Common myeloid progenitor, CD34-positive (primary cell): ENCODE data around the gene EFNA2.

Source experiments
- CTCF ChIA-PET: fragments of 350-600 bp; sonication (Branson Sonifier 250); formaldehyde crosslinking; loops from one replicate; lab custom pipeline; 2021; ENCODE audit warnings: antibody characterized with exemption; lab: Charles Lee
- POLR2A ChIA-PET: fragments of 350-600 bp; sonication (Branson Sonifier 250); formaldehyde crosslinking; loops from one replicate; lab custom pipeline; 2021; ENCODE audit warnings: antibody characterized with exemption; lab: Charles Lee
- DNase-seq, 3 donors: peaks; one replicate each; pipeline versions ENCODE4 v3.0.0 to v3.0.0-alpha.2; 2013
- H3K27ac ChIP-seq, 2 experiments: 1 replicate in 1 of 2; 2 replicates in 1 of 2; pipeline ENCODE4 v1.7.0; 2013; ENCODE audit warnings: inconsistent platforms in 2 of 2, low read length in 2 of 2, mild to moderate bottlenecking in 2 of 2, low read depth in 1 of 2, moderate library complexity in 1 of 2; ENCODE audit not compliant: severe bottlenecking in 2 of 2, insufficient read depth in 1 of 2, poor library complexity in 1 of 2
- H3K27me3 ChIP-seq, 5 experiments: replicated peaks in 2 of 5; 1 replicate in 3 of 5; 2 replicates in 2 of 5; pipeline versions ENCODE4 v1.6.1 to v1.7.0; 2013; ENCODE audit warnings: low read length in 4 of 5, mild to moderate bottlenecking in 2 of 5, moderate library complexity in 2 of 5, inconsistent platforms in 1 of 5; ENCODE audit not compliant: insufficient read depth in 5 of 5, control insufficient read depth in 4 of 5
- H3K36me3 ChIP-seq, 4 experiments: 1 replicate in 2 of 4; 2 replicates in 2 of 4; pipeline versions ENCODE4 v1.6.1 to v1.7.0; 2013; ENCODE audit warnings: low read length in 3 of 4, control low read depth in 1 of 4, mild to moderate bottlenecking in 1 of 4; ENCODE audit not compliant: control insufficient read depth in 4 of 4, insufficient read depth in 4 of 4
- H3K4me1 ChIP-seq, 4 experiments: 1 replicate in 3 of 4; 2 replicates in 1 of 4; pipeline versions ENCODE4 v1.6.1 to v1.7.1; 2013; ENCODE audit warnings: low read length in 3 of 4, mild to moderate bottlenecking in 3 of 4, control low read depth in 1 of 4, inconsistent platforms in 1 of 4, moderate library complexity in 1 of 4; ENCODE audit not compliant: control insufficient read depth in 4 of 4, insufficient read depth in 4 of 4; ENCODE audit errors: control extremely low read depth in 1 of 4
- H3K4me3 ChIP-seq, 7 experiments: 1 replicate in 4 of 7; 2 replicates in 3 of 7; pipeline versions ENCODE4 v1.5.1 to v1.7.0; 2013; ENCODE audit warnings: mild to moderate bottlenecking in 7 of 7, low read length in 6 of 7, moderate library complexity in 6 of 7, inconsistent platforms in 2 of 7, low read depth in 2 of 7, control low read depth in 1 of 7; ENCODE audit not compliant: insufficient read depth in 4 of 7, control insufficient read depth in 1 of 7; ENCODE audit errors: extremely low read depth in 1 of 7
- H3K9me3 ChIP-seq, 5 experiments: 1 replicate in 4 of 5; 2 replicates in 1 of 5; pipeline versions ENCODE4 v1.6.1 to v1.7.1; 2013; ENCODE audit warnings: low read length in 4 of 5, mild to moderate bottlenecking in 2 of 5, inconsistent platforms in 1 of 5, low read depth in 1 of 5, moderate library complexity in 1 of 5; ENCODE audit not compliant: control insufficient read depth in 4 of 5, insufficient read depth in 2 of 5; ENCODE audit errors: control extremely low read depth in 1 of 5
- WGBS: methylation state at CpG from one replicate; pipeline ENCODE4 v1.1.5; 2013; ENCODE audit not compliant: insufficient coverage; 5-methylcytosine and 5-hydroxymethylcytosine counted together

The EFNA2 gene

DNA sequence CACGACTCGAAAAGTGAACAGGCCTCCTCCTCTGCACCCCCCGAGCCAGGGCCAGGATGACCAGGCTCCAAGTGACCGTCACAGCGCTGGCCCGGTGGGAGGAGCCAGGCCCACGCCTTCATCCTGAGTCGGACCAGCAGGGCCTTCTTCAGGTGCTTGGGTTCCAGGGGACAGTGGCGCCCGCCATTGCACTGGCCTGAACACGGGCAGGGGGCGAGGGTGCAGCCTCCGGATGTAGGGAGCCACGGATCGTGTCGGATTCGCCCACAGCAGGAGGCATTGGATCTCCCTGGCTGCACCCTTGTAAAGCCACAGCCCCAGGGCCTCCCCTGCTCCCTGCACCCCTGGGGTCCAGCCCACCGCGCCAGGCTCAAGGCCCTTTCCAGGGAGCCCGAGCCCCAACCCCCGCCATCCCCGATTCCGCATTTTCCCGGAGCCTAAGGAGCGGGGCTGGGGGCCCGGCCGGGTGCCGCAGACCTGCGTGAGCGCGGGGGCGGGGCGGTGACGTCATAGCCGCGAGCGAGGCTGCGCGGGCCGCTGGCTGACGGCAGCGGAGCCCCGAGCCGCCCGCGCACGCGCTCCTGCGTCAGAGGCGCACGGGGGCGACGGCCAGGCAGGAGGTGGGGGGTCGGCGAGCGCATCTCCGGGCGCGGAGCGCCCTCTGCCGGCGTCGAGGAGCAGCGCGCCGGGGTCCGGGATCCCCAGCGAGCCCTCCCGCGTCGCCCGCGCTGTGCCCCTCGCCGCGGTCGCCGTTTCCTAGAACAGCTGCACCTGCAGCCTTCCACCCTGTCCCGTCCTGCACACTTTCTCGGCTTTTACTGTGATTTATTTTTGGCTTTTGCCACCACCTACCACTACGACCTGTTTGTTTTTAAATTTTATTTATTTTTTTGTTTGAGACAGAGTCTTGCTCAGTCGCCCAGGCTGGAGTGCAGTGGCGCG lies 45.6 kb upstream of the EFNA2 start:
- CTCF ChIA-PET, result interaction anchor here (1.0 to 3.1 kb wide), 10 partner anchors 13 to 212 kb away, joined by 3 to 12 read pairs (median 6); no protein-coding TSS in a partner anchor
- no peaks in the 10 kb centered on the region for H3K9me3 ChIP-seq
- peak overlapping the region in 5 of 7 experiments; percentile 10 to 84 (median 58) for H3K4me3 ChIP-seq
- no peak overlapping the region for H3K27ac ChIP-seq
- DNase-seq, result peak; percentile 92 to 95 (median 94)
- H3K4me1 ChIP-seq, result peaks cover 0 to 67% (median 61%) of the 10 kb centered on the region in 4 experiments
- 16% methylated on average over 71 of the region's 84 CpGs for WGBS
- peaks cover 0 to 14% (median 0%) of the 10 kb centered on the region in 4 experiments for H3K36me3 ChIP-seq
- peaks cover 0 to 34% (median 2%) of the 10 kb centered on the region in 5 experiments for H3K27me3 ChIP-seq
- POLR2A ChIA-PET, result interaction anchor here (0.6 to 1.6 kb wide), 2 partner anchors 17 to 25 kb away, joined by 3 to 5 read pairs; no protein-coding TSS in a partner anchor

DNA sequence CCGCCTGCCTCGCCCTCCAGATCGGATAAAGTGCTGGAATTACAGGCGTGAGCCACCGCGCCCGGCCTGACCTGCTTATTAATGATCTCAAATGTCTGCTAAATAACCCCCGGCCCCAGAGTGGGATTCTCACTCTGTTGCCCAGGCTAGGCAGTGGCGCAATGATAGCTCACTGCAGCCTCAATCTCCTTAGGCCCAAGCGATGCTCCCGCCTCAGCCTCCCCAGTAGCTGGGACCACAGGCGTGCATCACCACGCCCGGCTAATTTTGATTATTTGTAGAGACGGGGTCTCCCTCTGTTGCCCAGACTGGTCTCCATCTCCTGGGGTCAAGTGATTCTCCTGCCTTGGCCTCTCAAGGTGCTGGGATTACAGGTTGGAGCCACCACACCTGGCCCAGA lies 44.7 kb upstream of the EFNA2 start:
- peak overlapping the region in 1 of 2 experiments; percentile 34 for H3K27ac ChIP-seq
- peaks cover 0 to 19% (median 0%) of the 10 kb centered on the region in 4 experiments for H3K36me3 ChIP-seq
- ChIA-PET POLR2A (interaction anchor here (0.9 to 1.6 kb wide), 2 partner anchors 18 to 28 kb away, joined by 3 to 4 read pairs; partner anchors contain the start of gene CIRBP), CTCF (interaction anchor here (0.7 to 3.1 kb wide), 10 partner anchors 19 to 213 kb away, joined by 3 to 12 read pairs (median 5); no protein-coding TSS in a partner anchor)
- H3K4me1 ChIP-seq, result peaks cover 0 to 73% (median 66%) of the 10 kb centered on the region in 4 experiments
- H3K9me3 ChIP-seq, result no peaks in the 10 kb centered on the region
- DNase-seq, result no peak
- peaks cover 0 to 25% (median 2%) of the 10 kb centered on the region in 5 experiments for H3K27me3 ChIP-seq
- WGBS, result 76% methylated on average over 15 of the region's 15 CpGs
- peak overlapping the region in 5 of 7 experiments; percentile 71 to 92 (median 79) for H3K4me3 ChIP-seq

DNA sequence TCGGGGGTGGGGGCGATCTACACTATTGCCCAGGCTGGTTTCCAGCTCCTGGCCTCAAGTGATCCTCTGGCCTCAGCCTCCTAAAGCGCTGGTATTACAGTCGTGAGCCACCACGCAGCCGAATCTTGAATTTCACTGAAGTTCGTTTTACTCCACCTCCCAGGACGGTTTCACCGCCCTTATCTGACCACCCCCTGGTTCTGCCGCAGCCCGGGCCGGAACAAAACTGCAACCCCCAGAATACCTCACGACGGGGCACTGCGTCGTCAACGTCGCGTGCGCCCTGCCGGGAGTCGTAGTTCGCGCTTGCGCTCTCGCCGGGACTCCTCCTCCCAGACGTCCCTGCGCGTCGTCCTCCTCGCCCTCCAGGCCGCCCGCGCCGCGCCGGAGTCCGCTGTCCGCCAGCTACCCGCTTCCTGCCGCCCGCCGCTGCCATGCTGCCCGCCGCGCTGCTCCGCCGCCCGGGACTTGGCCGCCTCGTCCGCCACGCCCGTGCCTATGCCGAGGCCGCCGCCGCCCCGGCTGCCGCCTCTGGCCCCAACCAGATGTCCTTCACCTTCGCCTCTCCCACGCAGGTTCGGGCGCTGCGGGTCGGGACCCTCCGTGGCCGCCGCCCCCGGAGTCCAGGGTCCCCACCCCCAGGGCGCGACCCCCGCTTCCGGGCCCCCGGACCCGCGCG lies 44.1 kb upstream of the EFNA2 start, which contains the start of gene ATP5F1D:
Gene ATP5F1D, plus strand, starts transcription at position 335 of the 679 bp plus-strand sequence. Its CDS starts 100 bp downstream, at position 435.
- 0% methylated on average over 55 of the region's 79 CpGs for WGBS
- DNase-seq, result peak; percentile 91 to 93 (median 92)
- Histone ChIP-seq H3K27ac (peak within 1 kb of the TSS in 1 of 2 experiments; percentile 79), H3K27me3 (peaks cover 0 to 19% (median 2%) of the 10 kb centered on the region in 5 experiments), H3K36me3 (peaks cover 0 to 19% (median 0%) of the 10 kb centered on the region in 4 experiments), H3K9me3 (no peaks in the 10 kb centered on the region), H3K4me3 (peak within 1 kb of the TSS; percentile 68 to 92 (median 79)), H3K4me1 (peaks cover 0 to 74% (median 66%) of the 10 kb centered on the region in 4 experiments)
- POLR2A ChIA-PET, result interaction anchor here (0.9 to 1.6 kb wide), 2 partner anchors 18 to 28 kb away, joined by 3 to 4 read pairs; partner anchors contain the start of gene CIRBP
- CTCF ChIA-PET, result interaction anchor here (0.7 to 3.1 kb wide), 10 partner anchors 20 to 214 kb away, joined by 3 to 12 read pairs (median 5); no protein-coding TSS in a partner anchor

DNA sequence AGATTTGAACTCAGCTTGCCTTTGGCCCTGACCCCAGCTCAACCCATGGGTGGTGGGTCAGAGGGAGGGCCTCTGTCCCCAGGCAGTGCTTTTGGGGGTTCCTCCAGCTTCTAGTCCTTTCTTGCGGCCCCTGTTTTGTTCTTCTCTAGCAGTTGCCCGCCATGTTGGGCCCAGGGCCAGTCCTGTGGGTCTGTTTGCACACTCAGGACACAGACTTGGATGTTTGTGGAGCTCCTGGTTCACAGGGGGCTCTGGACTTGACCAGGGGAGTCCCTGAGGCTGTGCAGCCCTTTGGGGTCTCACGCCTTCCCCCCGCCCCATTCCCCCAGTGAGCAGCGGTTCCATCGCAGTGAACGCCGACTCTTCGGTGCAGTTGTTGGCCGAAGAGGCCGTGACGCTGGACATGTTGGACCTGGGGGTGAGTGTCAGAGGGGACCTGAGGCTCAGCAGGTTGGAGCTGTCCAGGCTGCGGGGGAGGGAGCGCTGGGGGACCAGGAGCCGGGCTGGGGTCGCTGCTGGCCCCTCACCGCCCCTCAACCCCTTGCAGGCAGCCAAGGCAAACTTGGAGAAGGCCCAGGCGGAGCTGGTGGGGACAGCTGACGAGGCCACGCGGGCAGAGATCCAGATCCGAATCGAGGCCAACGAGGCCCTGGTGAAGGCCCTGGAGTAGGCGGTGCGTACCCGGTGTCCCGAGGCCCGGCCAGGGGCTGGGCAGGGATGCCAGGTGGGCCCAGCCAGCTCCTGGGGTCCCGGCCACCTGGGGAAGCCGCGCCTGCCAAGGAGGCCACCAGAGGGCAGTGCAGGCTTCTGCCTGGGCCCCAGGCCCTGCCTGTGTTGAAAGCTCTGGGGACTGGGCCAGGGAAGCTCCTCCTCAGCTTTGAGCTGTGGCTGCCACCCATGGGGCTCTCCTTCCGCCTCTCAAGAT lies 41.6 kb upstream of the EFNA2 start:
- DNase-seq, result peak; percentile 85 to 91 (median 89)
- H3K4me1 ChIP-seq, result peaks cover 0 to 68% (median 59%) of the 10 kb centered on the region in 4 experiments
- H3K27me3 ChIP-seq, result no peaks in the 10 kb centered on the region
- peak overlapping the region in 2 of 7 experiments; percentile 30 to 32 for H3K4me3 ChIP-seq
- H3K9me3 ChIP-seq, result no peaks in the 10 kb centered on the region
- WGBS, result 62% methylated on average over 33 of the region's 33 CpGs
- ChIA-PET POLR2A (interaction anchor here (1.0 to 4.2 kb wide), 7 partner anchors 9 to 29 kb away, joined by 3 to 70 read pairs (median 9); partner anchors contain the start of gene CIRBP), CTCF (interaction anchor here (0.5 to 5.3 kb wide), 23 partner anchors 17 to 384 kb away, joined by 3 to 268 read pairs (median 4); partner anchors contain the start of genes CFD, CIRBP and FAM174C)
- peaks cover 0 to 19% (median 0%) of the 10 kb centered on the region in 4 experiments for H3K36me3 ChIP-seq
- H3K27ac ChIP-seq, result peak overlapping the region in 1 of 2 experiments; percentile 52

DNA sequence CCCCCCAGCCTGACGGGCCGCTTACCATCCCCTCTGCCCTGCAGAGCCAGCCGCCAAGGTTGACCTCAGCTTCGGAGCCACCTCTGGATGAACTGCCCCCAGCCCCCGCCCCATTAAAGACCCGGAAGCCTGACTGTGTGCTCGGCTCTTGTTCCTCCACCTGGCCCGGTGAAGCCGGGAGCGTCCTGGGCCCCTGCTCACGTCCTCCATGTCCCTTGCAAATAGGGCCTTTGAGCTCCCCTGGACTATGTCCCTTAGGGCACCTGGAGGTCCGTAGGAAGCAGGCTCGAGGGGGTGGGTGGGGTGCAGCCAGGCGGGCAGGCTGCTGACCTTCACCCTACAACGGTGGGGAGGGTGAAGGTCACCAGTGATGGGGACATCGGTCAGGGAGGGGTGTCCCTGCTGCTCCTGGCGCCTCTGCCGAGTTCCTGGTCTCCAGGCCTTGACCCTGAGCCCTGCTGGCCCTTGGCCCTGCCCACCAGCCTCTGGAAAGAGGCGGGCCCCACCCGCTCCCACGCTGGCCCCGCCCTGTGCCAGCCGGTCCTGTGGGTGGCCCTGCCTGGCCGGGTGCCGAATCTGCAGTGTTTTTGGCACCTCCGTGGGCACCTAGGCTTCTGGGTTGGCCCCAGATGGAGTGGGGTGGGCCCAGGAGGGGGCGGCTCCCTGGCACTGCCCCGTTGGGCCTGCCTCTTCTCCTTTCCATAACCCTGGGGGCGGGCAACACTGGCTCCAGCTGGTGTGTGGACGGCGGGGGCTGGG lies 40.8 kb upstream of the EFNA2 start:
- Histone ChIP-seq H3K36me3 (peaks cover 0 to 19% (median 0%) of the 10 kb centered on the region in 4 experiments), H3K27ac (peak overlapping the region in 1 of 2 experiments; percentile 52), H3K27me3 (no peaks in the 10 kb centered on the region), H3K4me3 (peak overlapping the region in 3 of 7 experiments; percentile 30 to 36 (median 32)), H3K4me1 (peaks cover 0 to 63% (median 56%) of the 10 kb centered on the region in 4 experiments), H3K9me3 (no peaks in the 10 kb centered on the region)
- POLR2A ChIA-PET, result interaction anchor here (1.0 to 4.2 kb wide), 7 partner anchors 8 to 28 kb away, joined by 3 to 70 read pairs (median 9); partner anchors contain the start of gene CIRBP
- CTCF ChIA-PET, result interaction anchor here (0.5 to 5.3 kb wide), 19 partner anchors 16 to 208 kb away, joined by 3 to 268 read pairs (median 4); partner anchors contain the start of genes CIRBP and FAM174C
- WGBS, result 41% methylated on average over 17 of the region's 31 CpGs
- no peak for DNase-seq
